Tibial nerve (tissue), 4 donors: ENCODE data around the gene OSM. TPM values are rescaled to one million over a fixed set of nuclear protein-coding genes. Genes with fewer than 3 reads are reported as not detected.

Experiments used
- DNase-seq, 2 donors: peaks; one replicate each; pipeline ENCODE4 v3.0.0-alpha.2; 2019; ENCODE audit warnings: low spot score in 2 of 2
- H3K27ac ChIP-seq, 4 donors: fragments of 200-600 bp; sonication (generic) in 3 of 4; one replicate each; pipeline ENCODE4 v1.5.1; 2017 to 2019; ENCODE audit warnings: mild to moderate bottlenecking in 1 of 4
- H3K27me3 ChIP-seq, 2 donors: fragments of 200-600 bp; sonication (generic) in 1 of 2; one replicate each; pipeline versions ENCODE4 v1.5.1 to v1.6.0; 2017 to 2019
- H3K36me3 ChIP-seq, 3 donors: fragments of 200-600 bp; sonication (generic); one replicate each; pipeline ENCODE4 v1.5.1; 2018 to 2019
- H3K4me1 ChIP-seq, 4 donors: fragments of 200-600 bp; sonication (generic) in 3 of 4; one replicate each; pipeline ENCODE4 v1.5.1; 2017 to 2019
- H3K4me3 ChIP-seq, 4 donors: fragments of 200-600 bp; sonication (generic) in 3 of 4; one replicate each; pipeline ENCODE4 v1.5.1; 2017 to 2019; ENCODE audit warnings: mild to moderate bottlenecking in 1 of 4, moderate library complexity in 1 of 4
- H3K9me3 ChIP-seq, 4 donors: fragments of 200-600 bp; sonication (generic) in 3 of 4; one replicate each; pipeline ENCODE4 v1.5.1; 2017 to 2019
- EP300 ChIP-seq, 2 donors: sonication (generic); formaldehyde crosslinking; IDR thresholded peaks; one replicate each; pipeline ENCODE4 v1.6.1; 2017; ENCODE audit warnings: antibody characterized with exemption in 2 of 2, mild to moderate bottlenecking in 1 of 2
- POLR2A ChIP-seq, 2 donors: fragments of 450-650 bp; IDR thresholded peaks; one replicate each; pipeline ENCODE4 v1.6.1; 2017; ENCODE audit warnings: antibody characterized with exemption in 2 of 2, mild to moderate bottlenecking in 2 of 2, moderate library complexity in 2 of 2
- WGBS, 2 donors: methylation state at CpG; one replicate each; pipeline ENCODE4 v1.1.5; 2018; 5-methylcytosine and 5-hydroxymethylcytosine counted together
- total RNA-seq, 4 donors: library from RNA; depleted of rRNA; stranded (reverse); fragments of >200 nt; gene quantifications; one replicate each; pipeline ENCODE4 v1.1.0, GENCODE V29; 2016
- TF ChIP-seq, protein P1 (sequence below), 5 experiments: fragments of 200-600 bp in 3 of 5; fragments of 450-650 bp in 2 of 5; sonication (generic) in 3 of 5; IDR thresholded peaks; one replicate each; pipeline ENCODE4 v1.5.1; 2016 to 2019; ENCODE audit warnings: antibody characterized with exemption in 5 of 5, mild to moderate bottlenecking in 3 of 5, moderate library complexity in 2 of 5

OSM gene
- total RNA-seq, 4 donors from 2014 or later, result 1.4 to 19.7 (median 4.2) TPM

DNA sequence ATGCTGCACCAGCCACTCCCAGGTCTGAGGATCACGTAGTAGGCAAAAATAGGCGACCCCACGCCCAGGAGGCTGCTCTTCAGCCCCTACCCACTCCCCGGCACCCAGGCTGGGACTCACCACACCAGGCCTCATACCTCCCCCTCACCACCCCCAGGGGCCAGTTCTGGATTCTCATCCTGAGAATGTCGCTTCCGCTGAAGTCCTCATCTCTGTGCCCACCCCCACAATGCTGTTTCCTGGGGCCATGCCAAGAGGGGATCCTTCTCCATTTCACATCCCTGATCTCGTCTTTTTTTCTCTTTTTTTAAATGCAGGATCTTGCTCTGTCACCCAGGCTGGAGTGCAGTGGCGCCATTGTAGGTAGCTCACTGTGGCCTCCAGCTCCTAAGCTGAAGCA, 1.7 kb upstream of the OSM start:
- TF ChIP-seq, protein P1, sequence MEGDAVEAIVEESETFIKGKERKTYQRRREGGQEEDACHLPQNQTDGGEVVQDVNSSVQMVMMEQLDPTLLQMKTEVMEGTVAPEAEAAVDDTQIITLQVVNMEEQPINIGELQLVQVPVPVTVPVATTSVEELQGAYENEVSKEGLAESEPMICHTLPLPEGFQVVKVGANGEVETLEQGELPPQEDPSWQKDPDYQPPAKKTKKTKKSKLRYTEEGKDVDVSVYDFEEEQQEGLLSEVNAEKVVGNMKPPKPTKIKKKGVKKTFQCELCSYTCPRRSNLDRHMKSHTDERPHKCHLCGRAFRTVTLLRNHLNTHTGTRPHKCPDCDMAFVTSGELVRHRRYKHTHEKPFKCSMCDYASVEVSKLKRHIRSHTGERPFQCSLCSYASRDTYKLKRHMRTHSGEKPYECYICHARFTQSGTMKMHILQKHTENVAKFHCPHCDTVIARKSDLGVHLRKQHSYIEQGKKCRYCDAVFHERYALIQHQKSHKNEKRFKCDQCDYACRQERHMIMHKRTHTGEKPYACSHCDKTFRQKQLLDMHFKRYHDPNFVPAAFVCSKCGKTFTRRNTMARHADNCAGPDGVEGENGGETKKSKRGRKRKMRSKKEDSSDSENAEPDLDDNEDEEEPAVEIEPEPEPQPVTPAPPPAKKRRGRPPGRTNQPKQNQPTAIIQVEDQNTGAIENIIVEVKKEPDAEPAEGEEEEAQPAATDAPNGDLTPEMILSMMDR (IDR thresholded peaks at IDR 0.05), result no peak
- TF ChIP-seq EP300 (IDR thresholded peaks at IDR 0.05), result no peak
- TF ChIP-seq POLR2A (IDR thresholded peaks at IDR 0.05), result no peak
- Histone ChIP-seq H3K9me3 (no peaks in the 10 kb centered on the region), H3K27me3 (no peaks in the 10 kb centered on the region), H3K4me1 (peaks cover 0 to 6% (median 1%) of the 10 kb centered on the region in 4 donors), H3K27ac (no peak overlapping the region), H3K4me3 (no peak overlapping the region), H3K36me3 (no peaks in the 10 kb centered on the region)
- DNase-seq, result no peak
- 80 to 81% methylated on average over 8 of the region's 8 CpGs for WGBS, 2 donors

DNA sequence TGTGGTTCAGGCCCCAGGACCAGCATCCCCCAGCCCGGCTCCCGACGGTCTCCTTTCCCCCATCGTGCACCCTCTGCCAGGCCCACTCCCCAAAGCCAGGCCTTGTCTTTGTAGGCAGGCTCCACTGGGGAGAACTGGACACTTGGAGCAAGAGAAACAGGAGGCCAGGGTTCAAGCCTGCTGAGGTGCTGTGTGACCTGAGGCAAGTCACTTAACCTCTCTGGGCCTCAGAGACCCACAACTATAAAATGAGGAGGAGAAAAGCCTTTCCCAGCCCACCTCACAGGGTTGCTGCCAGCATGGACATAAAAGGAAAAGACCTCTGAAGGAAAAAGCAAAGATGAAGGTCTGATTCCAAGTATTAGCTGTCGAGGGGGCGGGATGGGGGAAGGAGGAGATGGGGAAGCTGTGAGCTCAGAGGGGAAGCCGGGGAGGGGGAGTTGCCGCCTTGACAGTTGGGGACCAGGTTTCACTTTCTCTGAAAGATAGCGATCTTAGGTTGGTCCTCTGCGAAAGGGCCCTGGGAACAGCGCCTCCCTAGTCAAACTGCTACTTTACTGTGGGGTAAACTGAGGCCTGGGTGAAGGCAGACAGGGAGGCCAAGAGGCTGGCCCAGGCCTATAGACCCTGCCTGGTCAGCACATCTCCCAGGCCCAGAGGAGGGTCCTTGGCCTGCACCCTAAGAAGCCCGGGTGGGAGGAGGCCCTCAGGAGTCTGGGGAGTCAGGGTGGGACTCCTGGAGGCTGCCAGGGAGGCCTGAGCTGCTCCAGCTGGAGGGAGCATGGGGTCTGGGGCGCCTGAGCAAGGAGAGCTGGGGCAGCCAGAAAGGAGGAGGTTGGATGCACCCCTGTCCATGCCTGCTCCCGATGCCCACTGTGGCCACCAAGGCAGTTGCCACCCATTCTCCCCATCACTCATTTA, 991 bp upstream of the OSM start:
- Histone ChIP-seq H3K27ac (peak overlapping the region in 3 of 4 donors; percentile 30 to 73 (median 70)), H3K4me1 (peaks cover 0 to 9% (median 5%) of the 10 kb centered on the region in 4 donors), H3K27me3 (no peaks in the 10 kb centered on the region), H3K36me3 (no peaks in the 10 kb centered on the region), H3K4me3 (peak overlapping the region in 1 of 4 donors; percentile 42), H3K9me3 (no peaks in the 10 kb centered on the region)
- no peak for TF ChIP-seq EP300 (IDR thresholded peaks at IDR 0.05)
- TF ChIP-seq, protein P1 (IDR thresholded peaks at IDR 0.05), result no peak
- no peak for TF ChIP-seq POLR2A (IDR thresholded peaks at IDR 0.05)
- no peak for DNase-seq
- WGBS, 2 donors, result 72 to 81% methylated on average over 14 of the region's 14 CpGs

DNA sequence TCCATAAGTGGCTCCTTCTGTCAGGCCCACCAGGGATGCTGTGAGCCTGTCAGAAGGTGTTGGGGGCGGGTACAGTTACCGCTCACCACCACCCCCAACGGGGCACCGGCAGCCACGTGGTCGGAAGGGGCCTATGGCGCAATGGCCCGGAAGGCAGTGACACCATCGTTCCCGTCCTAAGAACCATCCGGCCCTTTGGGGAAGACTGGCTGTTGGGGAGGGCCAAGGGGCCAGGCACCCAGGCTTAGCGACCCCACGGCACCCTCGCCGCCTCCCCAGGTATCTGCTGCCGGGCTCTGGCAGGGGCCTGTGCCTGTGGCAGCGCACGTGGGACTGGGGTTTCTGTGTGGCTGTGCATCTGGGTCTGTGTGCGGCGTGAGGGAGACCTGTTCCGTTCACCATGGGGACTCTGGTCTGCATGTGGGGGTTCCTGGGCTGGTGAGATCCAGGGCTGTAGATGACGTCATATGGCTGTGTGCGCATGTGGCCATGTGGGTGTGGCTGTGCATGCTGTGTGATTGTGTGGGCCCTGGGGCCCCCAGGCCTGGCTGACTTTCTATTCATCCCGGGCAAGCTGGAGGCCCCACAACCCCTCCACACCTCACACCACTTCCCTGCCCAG, 717 bp downstream of the OSM start:
- H3K4me1 ChIP-seq, result peaks cover 0 to 11% (median 5%) of the 10 kb centered on the region in 4 donors
- no peaks in the 10 kb centered on the region for H3K9me3 ChIP-seq
- DNase-seq, result no peak
- TF ChIP-seq, protein P1 (IDR thresholded peaks at IDR 0.05), result no peak
- TF ChIP-seq POLR2A (IDR thresholded peaks at IDR 0.05) (peak in 1 of 2 donors; percentile 27), EP300 (IDR thresholded peaks at IDR 0.05) (peak in 1 of 2 donors; percentile 65)
- no peaks in the 10 kb centered on the region for H3K27me3 ChIP-seq
- H3K27ac ChIP-seq, result peak overlapping the region in 3 of 4 donors; percentile 62 to 73 (median 70)
- H3K36me3 ChIP-seq, result no peaks in the 10 kb centered on the region
- H3K4me3 ChIP-seq, result peak overlapping the region in 3 of 4 donors; percentile 13 to 42 (median 34)
- WGBS, 2 donors, result 65 to 69% methylated on average over 8 to 23 of the region's 24 CpGs

DNA sequence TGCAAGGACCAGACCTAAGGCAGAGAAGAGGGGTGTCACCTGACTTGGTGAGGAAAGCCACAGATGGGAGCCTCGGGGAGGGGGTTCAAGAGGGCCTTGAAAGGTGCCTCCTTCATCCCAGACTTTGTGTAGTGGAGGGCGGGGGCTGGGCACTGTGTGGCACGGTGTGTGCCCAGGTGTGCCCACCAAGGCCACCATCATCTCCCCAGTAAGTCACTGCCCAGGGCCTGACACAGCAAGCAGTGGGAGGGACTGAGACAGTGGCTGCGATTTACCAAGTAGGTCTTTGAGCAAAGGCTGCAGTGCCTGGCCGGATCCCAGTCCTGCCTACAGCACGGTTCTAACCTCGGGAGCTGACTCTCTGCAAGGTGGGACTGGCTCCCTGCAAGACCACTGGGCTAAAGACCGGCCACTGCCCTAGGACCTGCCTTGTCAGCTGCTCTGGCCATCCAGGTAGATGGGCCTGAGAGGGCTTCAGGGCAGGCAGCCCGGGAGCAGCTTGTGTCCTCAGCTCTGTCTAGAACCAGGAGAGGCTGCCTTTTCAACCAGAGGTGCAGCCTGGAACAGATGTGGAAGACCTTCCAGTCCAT, 1.4 kb downstream of the OSM start:
- 91 to 94% methylated on average over 9 of the region's 9 CpGs for WGBS, 2 donors
- Histone ChIP-seq H3K27ac (peak overlapping the region in 1 of 4 donors; percentile 70), H3K4me1 (peaks cover 0 to 11% (median 5%) of the 10 kb centered on the region in 4 donors), H3K4me3 (peak overlapping the region in 1 of 4 donors; percentile 42), H3K36me3 (no peaks in the 10 kb centered on the region), H3K27me3 (no peaks in the 10 kb centered on the region), H3K9me3 (no peaks in the 10 kb centered on the region)
- no peak for DNase-seq
- TF ChIP-seq, protein P1 (IDR thresholded peaks at IDR 0.05), result no peak
- no peak for TF ChIP-seq EP300 (IDR thresholded peaks at IDR 0.05)
- TF ChIP-seq POLR2A (IDR thresholded peaks at IDR 0.05), result no peak
